Body of pancreas (tissue), 4 donors: ENCODE data around the gene PRAMEF15. TPM values are rescaled to one million over a fixed set of nuclear protein-coding genes. Genes with fewer than 3 reads are reported as not detected.
"Not testable (repeated sequence)": the region's sequence is repeated elsewhere in the genome, so short reads cannot be mapped to it uniquely, and the experiment has no call there.

Experiments used
- ATAC-seq: fragments of 150-250 bp; one replicate; pipeline ENCODE4 v1.9.1; 2016
- DNase-seq, 4 donors: peaks; one replicate each; pipeline ENCODE4 v3.0.0-alpha.2; 2019
- H3K27ac ChIP-seq, 4 donors: fragments of 200-600 bp; sonication (generic); 1 replicate in 3 of 4; 2 replicates in 1 of 4; pipeline versions ENCODE4 v1.5.1 to v1.6.1; 2016 to 2019; ENCODE audit warnings: mild to moderate bottlenecking in 1 of 4, mixed read lengths in 1 of 4, moderate library complexity in 1 of 4
- H3K27me3 ChIP-seq, 2 donors: fragments of 200-600 bp; sonication (generic); one replicate each; pipeline ENCODE4 v1.6.0; 2016; ENCODE audit warnings: mild to moderate bottlenecking in 1 of 2
- H3K36me3 ChIP-seq, 2 donors: fragments of 200-600 bp; sonication (generic); replicated peaks in 1 of 2; 2 replicates each; pipeline ENCODE4 v1.5.1; 2016; ENCODE audit warnings: low read depth in 2 of 2; ENCODE audit not compliant: insufficient read depth in 1 of 2
- H3K4me1 ChIP-seq: fragments of 200-600 bp; sonication (generic); one replicate; pipeline ENCODE4 v1.6.0; 2016
- H3K4me3 ChIP-seq, 2 donors: fragments of 200-600 bp; sonication (generic); 1 replicate in 1 of 2; 2 replicates in 1 of 2; pipeline ENCODE4 v1.5.1; 2016 to 2019
- H3K9me3 ChIP-seq, 3 donors: fragments of 200-600 bp; sonication (generic); 1 replicate in 2 of 3; 2 replicates in 1 of 3; pipeline ENCODE4 v1.5.1; 2016
- CTCF ChIP-seq, 7 experiments: fragments of 450-650 bp in 4 of 7; fragments of 200-600 bp in 3 of 7; sonication (generic) in 3 of 7; IDR thresholded peaks; one replicate each; pipeline ENCODE4 v1.5.1; 2016 to 2019; ENCODE audit warnings: antibody characterized with exemption in 7 of 7
- WGBS, 2 donors: methylation state at CpG; one replicate each; pipeline ENCODE4 v1.1.5; 2017; 5-methylcytosine and 5-hydroxymethylcytosine counted together
- intact Hi-C: fragments of 100-400 bp; cut with DNase I; formaldehyde crosslinking; loops from one replicate; pipeline ENCODE4 v1.15.1; 2023
- small RNA-seq: library from RNA; depleted of rRNA; stranded (forward); fragments of <200 nt; gene quantifications from one replicate; pipeline ENCODE3, GENCODE V24; 2016
- total RNA-seq, 2 donors: library from RNA; depleted of rRNA; stranded (reverse); fragments of >200 nt; gene quantifications; one replicate each; pipeline ENCODE4 v1.1.0, GENCODE V29; 2016

PRAMEF15 gene
- total RNA-seq, 2 donors from 2014 or later: not detected

GRCh38 chr1:13354475-13354874 is 39.1 kb downstream of the PRAMEF15 start:
- H3K4me1 ChIP-seq, H3K27me3 ChIP-seq, intact Hi-C loops, H3K36me3 ChIP-seq, DNase-seq, H3K9me3 ChIP-seq, H3K4me3 ChIP-seq, H3K27ac ChIP-seq, ATAC-seq: not testable (repeated sequence)
- WGBS, 2 donors: no CpG with 5 or more reads among the region's 9 CpGs

- intact Hi-C loops, H3K36me3 ChIP-seq, H3K4me3 ChIP-seq, ATAC-seq, H3K27me3 ChIP-seq, H3K9me3 ChIP-seq, H3K4me1 ChIP-seq, H3K27ac ChIP-seq: not testable (repeated sequence)
- TF ChIP-seq CTCF (IDR thresholded peaks at IDR 0.05): peak; percentile 34 to 52 (median 45)
- DNase-seq: peak; percentile 16 to 35 (median 24)
- 0 to 1% methylated on average over 5 of the region's 5 CpGs for WGBS, 2 donors
Observed at GRCh38 chr1:13356774-13357173, 41.4 kb downstream of the PRAMEF15 start.

GRCh38 chr1:13362364-13362763 is 47.0 kb downstream of the PRAMEF15 start:
- H3K27me3 ChIP-seq, H3K4me3 ChIP-seq, H3K4me1 ChIP-seq, intact Hi-C loops, H3K27ac ChIP-seq, H3K36me3 ChIP-seq, DNase-seq, H3K9me3 ChIP-seq, ATAC-seq: not testable (repeated sequence)
- WGBS, 2 donors: 75% methylated on average over 2 of the region's 7 CpGs; no CpG with 5 or more reads in 1 of the 2 donors

GRCh38 chr1:13364928-13365327 is 49.5 kb downstream of the PRAMEF15 start:
- H3K4me1 ChIP-seq, ATAC-seq, H3K27me3 ChIP-seq, H3K27ac ChIP-seq, intact Hi-C loops, H3K4me3 ChIP-seq, H3K36me3 ChIP-seq, DNase-seq, H3K9me3 ChIP-seq: not testable (repeated sequence)
- 54 to 84% methylated on average over 2 to 3 of the region's 4 CpGs for WGBS, 2 donors

GRCh38 chr1:13366536-13366935 is 51.2 kb downstream of the PRAMEF15 start:
- H3K27ac ChIP-seq, H3K9me3 ChIP-seq, ATAC-seq, H3K4me3 ChIP-seq, H3K36me3 ChIP-seq, H3K27me3 ChIP-seq, intact Hi-C loops, H3K4me1 ChIP-seq, DNase-seq: not testable (repeated sequence)
- WGBS, 2 donors: 65 to 72% methylated on average over 3 of the region's 3 CpGs

- WGBS, 2 donors: 46 to 54% methylated on average over 4 of the region's 4 CpGs
- H3K4me1 ChIP-seq, H3K36me3 ChIP-seq, H3K27ac ChIP-seq, H3K9me3 ChIP-seq, H3K4me3 ChIP-seq, H3K27me3 ChIP-seq, ATAC-seq, intact Hi-C loops: not testable (repeated sequence)
- DNase-seq: peak in 1 of 4 donors; percentile 10
Observed at GRCh38 chr1:13368544-13368943, 53.2 kb downstream of the PRAMEF15 start.

Small RNA genes within 50 kb of the gene (small RNA-seq; reads per million reads assigned to genes)
- gene RNU6-771P: not detected

Other genes starting within 250 kb of the PRAMEF15 start
- gene PRAMEF25, start 244.8 kb upstream of the PRAMEF15 start, total RNA-seq: not detected
- gene HNRNPCL2, start 198.7 kb upstream of the PRAMEF15 start, total RNA-seq: not detected
- gene PRAMEF26, start 159.6 kb upstream of the PRAMEF15 start, total RNA-seq: not detected
- not detected for gene HNRNPCL4, start 149.9 kb upstream of the PRAMEF15 start, total RNA-seq
- not detected for gene PRAMEF9, start 143.7 kb upstream of the PRAMEF15 start, total RNA-seq
- gene PRAMEF13, start 114.2 kb upstream of the PRAMEF15 start, total RNA-seq: not detected
- gene PRAMEF18, start 89.4 kb upstream of the PRAMEF15 start, total RNA-seq: not detected
- gene PRAMEF5, start 61.4 kb upstream of the PRAMEF15 start, total RNA-seq: not detected
- gene PRAMEF8, start 30.4 kb upstream of the PRAMEF15 start, total RNA-seq: not detected
- not detected for gene PRAMEF33, start 12.0 kb upstream of the PRAMEF15 start, total RNA-seq
- gene PRAMEF14, start 31.6 kb downstream of the PRAMEF15 start, total RNA-seq: not detected
- gene PRAMEF19, start 56.4 kb downstream of the PRAMEF15 start, total RNA-seq: not detected
- gene PRAMEF17, start 74.1 kb downstream of the PRAMEF15 start, total RNA-seq: not detected
- not detected for gene PRAMEF20, start 94.9 kb downstream of the PRAMEF15 start, total RNA-seq
- not detected for gene LRRC38, start 198.4 kb downstream of the PRAMEF15 start, total RNA-seq